OCI-LY7 (cell line): ENCODE results near the gene DNAH11.

Source experiments
- CTCF ChIP-seq: fragments of 200-600 bp; sonication (generic); conservative IDR thresholded peaks from 2 replicates; pipeline ENCODE4 v1.5.1; 2014; ENCODE audit warnings: mild to moderate bottlenecking, antibody characterized with exemption, low read length, moderate library complexity, mixed read lengths
- EZH2phosphoT487 ChIP-seq: fragments of 200-600 bp; sonication (generic); IDR thresholded peaks from 2 replicates; pipeline ENCODE4 v1.6.1; 2018; ENCODE audit warnings: low read depth, borderline replicate concordance, mild to moderate bottlenecking, mixed run types, antibody characterized with exemption, low read length, moderate library complexity, mixed read lengths

DNA sequence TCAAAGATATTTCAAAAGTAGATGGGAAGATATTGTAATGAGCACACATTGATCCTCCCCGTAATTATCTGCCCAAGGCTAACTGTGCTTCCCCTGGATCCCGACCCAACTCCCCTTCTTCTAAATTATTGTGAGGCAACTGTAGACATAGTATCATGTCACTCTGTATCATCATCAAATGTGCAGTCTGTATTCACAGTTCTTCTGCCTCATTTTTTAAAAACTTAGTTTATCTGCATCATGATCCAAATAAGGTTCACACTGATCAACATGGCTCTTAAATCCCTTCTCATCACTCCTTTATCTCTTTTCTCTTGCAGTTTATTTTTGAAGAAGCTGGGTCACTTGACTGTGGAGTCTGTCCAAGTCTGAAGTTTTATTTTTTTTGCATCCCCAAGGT lies 375.4 kb downstream of the DNAH11 start:
- TF ChIP-seq CTCF (no peak), EZH2phosphoT487 (no peak)
